Measurements from ENCODE around the gene RIPOR2.
A peak's percentile ranks its signal among the peaks of the same experiment; 100 is the strongest.

Gene RIPOR2

DNA sequence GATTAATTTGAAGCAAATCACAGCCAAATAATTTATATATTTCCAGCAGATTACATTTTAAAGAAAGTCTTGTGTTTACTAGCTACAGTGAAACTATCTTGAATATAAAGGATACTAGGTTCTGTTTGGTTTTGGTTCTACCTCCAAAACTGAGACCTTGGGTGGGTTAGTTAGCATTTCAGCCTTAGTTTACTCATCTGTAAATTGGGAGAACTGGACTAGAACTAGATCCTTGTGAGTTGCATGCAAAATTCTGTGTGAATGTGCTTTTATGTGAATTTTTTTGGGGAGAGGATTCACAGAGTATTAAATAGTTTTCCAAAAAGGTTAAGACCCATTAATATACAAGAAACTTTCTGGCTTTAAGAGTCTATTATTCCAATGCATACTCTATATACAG, 156.9 kb downstream of the RIPOR2 start:
- no peak overlapping the region for H3K4me3 ChIP-seq (ENCODE audit: low read length)
- TF ChIP-seq, protein P1, sequence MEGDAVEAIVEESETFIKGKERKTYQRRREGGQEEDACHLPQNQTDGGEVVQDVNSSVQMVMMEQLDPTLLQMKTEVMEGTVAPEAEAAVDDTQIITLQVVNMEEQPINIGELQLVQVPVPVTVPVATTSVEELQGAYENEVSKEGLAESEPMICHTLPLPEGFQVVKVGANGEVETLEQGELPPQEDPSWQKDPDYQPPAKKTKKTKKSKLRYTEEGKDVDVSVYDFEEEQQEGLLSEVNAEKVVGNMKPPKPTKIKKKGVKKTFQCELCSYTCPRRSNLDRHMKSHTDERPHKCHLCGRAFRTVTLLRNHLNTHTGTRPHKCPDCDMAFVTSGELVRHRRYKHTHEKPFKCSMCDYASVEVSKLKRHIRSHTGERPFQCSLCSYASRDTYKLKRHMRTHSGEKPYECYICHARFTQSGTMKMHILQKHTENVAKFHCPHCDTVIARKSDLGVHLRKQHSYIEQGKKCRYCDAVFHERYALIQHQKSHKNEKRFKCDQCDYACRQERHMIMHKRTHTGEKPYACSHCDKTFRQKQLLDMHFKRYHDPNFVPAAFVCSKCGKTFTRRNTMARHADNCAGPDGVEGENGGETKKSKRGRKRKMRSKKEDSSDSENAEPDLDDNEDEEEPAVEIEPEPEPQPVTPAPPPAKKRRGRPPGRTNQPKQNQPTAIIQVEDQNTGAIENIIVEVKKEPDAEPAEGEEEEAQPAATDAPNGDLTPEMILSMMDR (conservative IDR thresholded peaks at IDR 0.05; ENCODE audit: low read length): no peak
- no peak for DNase-seq (ENCODE audit: low read depth)

DNA sequence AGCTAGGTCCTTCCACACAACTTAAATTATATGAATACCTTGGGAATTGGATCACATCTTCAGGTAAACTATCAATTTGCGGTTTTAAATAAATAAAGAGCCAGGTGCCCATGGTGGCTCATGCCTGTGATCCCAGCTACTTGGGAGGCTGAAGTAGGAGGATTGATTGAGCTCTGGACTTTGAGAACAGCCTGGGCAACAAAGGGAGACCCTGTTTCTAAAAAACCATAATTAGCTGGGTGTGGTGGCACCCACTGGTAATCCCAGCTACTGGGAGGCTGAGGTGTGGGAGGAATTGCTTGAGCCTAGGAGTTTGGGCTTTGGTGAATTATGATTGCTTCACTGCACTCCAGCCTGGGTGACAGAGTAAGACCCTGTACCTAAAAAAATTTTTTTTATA, 157.6 kb downstream of the RIPOR2 start:
- no peak for DNase-seq (ENCODE audit: low read depth)
- TF ChIP-seq, protein P1 (conservative IDR thresholded peaks at IDR 0.05; ENCODE audit: low read length): no peak
- H3K4me3 ChIP-seq (ENCODE audit: low read length): no peak overlapping the region

DNA sequence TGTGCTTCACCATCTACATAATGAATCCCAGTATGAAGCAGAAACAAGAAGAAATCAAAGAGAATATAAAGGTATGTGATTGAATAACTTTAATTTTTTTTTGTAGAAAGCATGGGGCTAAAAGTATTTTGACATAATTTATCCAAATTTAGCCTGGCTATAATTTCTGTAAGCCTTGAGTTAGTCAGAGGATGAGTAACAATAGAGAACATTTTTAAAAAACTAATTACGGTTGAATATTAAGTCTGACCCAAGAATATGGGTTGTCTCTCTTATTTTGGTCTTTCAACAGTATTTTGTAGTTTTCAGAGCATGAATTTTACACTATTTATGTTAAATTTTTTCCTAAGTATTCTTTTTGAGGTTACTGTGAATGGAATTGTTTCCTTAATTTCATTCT, 158.5 kb downstream of the RIPOR2 start:
- TF ChIP-seq, protein P1 (conservative IDR thresholded peaks at IDR 0.05; ENCODE audit: low read length): no peak
- no peak overlapping the region for H3K4me3 ChIP-seq (ENCODE audit: low read length)
- no peak for DNase-seq (ENCODE audit: low read depth)

DNA sequence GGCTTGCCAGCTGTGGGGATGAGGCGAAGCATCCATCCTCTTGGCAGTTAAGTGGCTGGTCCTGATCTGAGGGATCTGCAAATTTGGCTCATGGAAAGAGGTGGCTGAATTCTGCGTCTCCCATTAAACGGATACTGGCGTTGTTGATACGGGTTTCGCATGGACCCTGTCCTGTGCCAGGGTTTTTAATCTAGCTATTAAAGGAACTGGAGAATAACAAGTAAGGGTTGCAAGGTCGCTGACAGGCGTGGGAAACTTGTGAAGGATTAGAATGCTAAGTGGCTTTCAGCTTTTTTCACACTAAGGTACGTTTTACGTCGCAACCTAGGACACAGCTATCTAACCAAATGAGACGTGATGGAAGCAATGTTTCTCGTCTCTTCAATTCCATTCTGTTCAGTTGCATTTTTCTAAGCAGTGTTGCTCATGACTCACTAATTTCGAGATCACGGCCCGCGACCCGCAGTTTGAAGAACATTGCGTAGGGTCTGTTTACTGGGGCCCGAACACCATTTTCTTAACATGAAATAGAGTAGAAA, 160.2 kb downstream of the RIPOR2 start:
- TF ChIP-seq, protein P1 (conservative IDR thresholded peaks at IDR 0.05; ENCODE audit: low read length): no peak
- DNase-seq (ENCODE audit: low read depth): peak; percentile 65
- peak overlapping the region; percentile 100 for H3K4me3 ChIP-seq (ENCODE audit: low read length)

DNA sequence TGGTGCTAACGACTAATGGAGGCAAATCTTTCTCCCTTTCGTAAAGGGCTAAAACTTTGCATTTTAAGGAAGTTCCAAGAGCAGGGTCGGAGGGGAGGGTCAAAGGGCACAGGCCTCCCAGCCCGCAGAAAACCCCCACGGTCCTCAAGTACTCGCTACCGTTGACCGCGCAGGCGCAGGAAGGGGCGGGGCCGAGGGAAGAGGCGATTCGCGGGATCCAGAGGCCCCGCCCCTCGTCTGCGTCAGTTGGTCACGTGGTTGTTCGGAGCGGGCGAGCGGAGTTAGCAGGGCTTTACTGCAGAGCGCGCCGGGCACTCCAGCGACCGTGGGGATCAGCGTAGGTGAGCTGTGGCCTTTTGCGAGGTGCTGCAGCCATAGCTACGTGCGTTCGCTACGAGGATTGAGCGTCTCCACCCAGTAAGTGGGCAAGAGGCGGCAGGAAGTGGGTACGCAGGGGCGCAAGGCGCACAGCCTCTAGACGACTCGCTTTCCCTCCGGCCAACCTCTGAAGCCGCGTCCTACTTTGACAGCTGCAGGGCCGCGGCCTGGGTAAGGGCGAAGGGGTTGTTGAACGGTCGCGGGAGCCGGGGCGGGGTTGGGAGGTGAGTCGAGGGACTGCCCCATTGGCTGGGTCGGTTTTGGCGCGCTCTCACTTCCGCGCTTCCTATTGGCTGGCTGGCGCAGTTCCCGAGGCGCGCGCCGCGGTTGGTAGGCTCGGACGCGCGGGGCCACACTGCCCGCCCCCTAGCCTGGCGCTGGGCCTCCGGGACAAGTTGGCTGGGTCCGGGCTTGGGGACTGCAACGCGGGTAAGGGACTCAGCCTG, 160.9 kb downstream of the RIPOR2 start, which contains the start of gene GMNN:
Gene GMNN (plus strand): TSS at position 242 of the 824 bp plus-strand sequence. CDS start 2,310 bp downstream, outside the sequence.
- TF ChIP-seq, protein P1 (conservative IDR thresholded peaks at IDR 0.05; ENCODE audit: low read length): no peak
- H3K4me3 ChIP-seq (ENCODE audit: low read length): peak within 1 kb of the TSS; percentile 100
- DNase-seq (ENCODE audit: low read depth): peak; percentile 90

DNA sequence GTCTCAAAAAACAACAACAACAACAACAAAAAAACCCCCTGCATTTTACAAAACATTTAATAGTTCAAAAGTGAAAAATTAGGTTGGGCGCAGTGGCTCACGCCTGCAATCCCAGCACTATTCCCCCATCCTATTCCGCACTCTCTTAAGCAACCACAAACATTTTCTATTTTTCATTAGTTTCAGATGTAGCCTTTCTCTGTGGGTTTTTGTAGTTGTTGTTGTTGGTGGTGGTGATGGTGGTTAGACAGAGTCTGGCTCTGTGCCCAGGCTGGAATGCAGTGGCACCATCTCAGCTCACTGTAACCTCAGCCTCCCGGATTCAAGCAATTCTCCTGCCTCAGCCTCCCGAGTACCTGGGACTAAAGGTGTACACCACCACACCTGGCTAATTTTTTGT, 167.4 kb downstream of the RIPOR2 start:
- no peak overlapping the region for H3K4me3 ChIP-seq (ENCODE audit: low read length)
- DNase-seq (ENCODE audit: low read depth): peak; percentile 87
- TF ChIP-seq, protein P1 (conservative IDR thresholded peaks at IDR 0.05; ENCODE audit: low read length): no peak

Data from AG10803 (cell line).